H1 (cell line): Measurements from ENCODE around the gene TCEANC. TPM values are rescaled to one million over a fixed set of nuclear protein-coding genes. Genes with fewer than 3 reads are reported as not detected.

ENCODE experiments used
- CHD7 ChIP-seq: fragments of 300-600 bp; sonication (generic); IDR thresholded peaks from 2 replicates; pipeline ENCODE4 v1.7.1; 2012; ENCODE audit warnings: low read length, moderate library complexity, mild to moderate bottlenecking, inconsistent platforms; ENCODE audit not compliant: insufficient replicate concordance
- polyA plus RNA-seq, 7 experiments: library from polyadenylated mRNA; depleted of rRNA in 3 of 7; stranded (reverse) in 5 of 7; unstranded in 2 of 7; fragments of >200 nt in 5 of 7; fragments of 200-250 nt in 2 of 7; gene quantifications; 1 replicate in 5 of 7; 2 replicates in 1 of 7; 4 replicates in 1 of 7; pipeline versions ENCODE4 v1.2.1 to v1.2.3, GENCODE V29; 2011 to 2013; ENCODE audit warnings: missing spikeins in 2 of 7, mixed read lengths in 2 of 7
- total RNA-seq: library from RNA; stranded (reverse); fragmentation: NEBNext Ultra II Directional; extraction: Animal tissue kit (Norgen Biotek cat#: 25700); gene quantifications from 2 replicates; pipeline ENCODE4 v1.2.1, GENCODE V29; 2021

Gene TCEANC
- total and polyA plus RNA-seq, 2 of the 8 experiments (the other 6 are each of a cell fraction or from before 2014, with no cell fraction given), result 0.88 to 2.0 TPM

GRCh38 chrX:13691841-13692371 lies 39.0 kb downstream of the TCEANC start (continued):
- no peak for TF ChIP-seq CHD7
- TF ChIP-seq, all 59 proteins: peak for 0
